HEK293 (cell line): ENCODE measurements around the gene IP6K2.
A peak's percentile ranks its signal among the peaks of the same experiment; 100 is the strongest.

Experiments used
- CTCF ChIA-PET: fragments of 350-600 bp; formaldehyde crosslinking; extraction: SDS; loops from one replicate; lab custom pipeline; 2021; ENCODE audit warnings: antibody characterized with exemption; lab: Yijun Ruan, JAX
- POLR2A ChIA-PET: fragments of 300-600 bp; formaldehyde crosslinking; extraction: SDS; loops from one replicate; lab custom pipeline; 2020; ENCODE audit warnings: antibody characterized with exemption, inconsistent platforms; lab: Yijun Ruan, JAX
- H3K27ac ChIP-seq: fragments of 200-500 bp; sonication (Bioruptor generic); 2 replicates; pipeline ENCODE4 v1.5.1; 2014; ENCODE audit warnings: low read depth, low read length, control low read depth, inconsistent platforms; ENCODE audit errors: extremely low read depth
- H3K36me3 ChIP-seq, 2 experiments: fragments of 200-500 bp in 1 of 2; sonication (Bioruptor generic) in 1 of 2; 1 replicate in 1 of 2; 2 replicates in 1 of 2; pipeline ENCODE4 v1.5.1; 2014 to 2017; ENCODE audit warnings: inconsistent platforms in 2 of 2, low read length in 2 of 2; ENCODE audit not compliant: control insufficient read depth in 2 of 2, insufficient read depth in 1 of 2
- H3K4me1 ChIP-seq: fragments of 200-500 bp; sonication (Bioruptor generic); 2 replicates; pipeline ENCODE4 v1.5.1; 2014; ENCODE audit warnings: mild to moderate bottlenecking, low read length, inconsistent platforms; ENCODE audit not compliant: control insufficient read depth, insufficient read depth
- H3K4me3 ChIP-seq: 2 replicates; pipeline ENCODE4 v1.5.1; 2011; ENCODE audit warnings: low read depth, mild to moderate bottlenecking, control low read depth, low read length, moderate library complexity
- H3K9me3 ChIP-seq: fragments of 200-500 bp; sonication (Bioruptor generic); 2 replicates; pipeline ENCODE4 v1.5.1; 2014; ENCODE audit warnings: low read depth, low read length, inconsistent platforms; ENCODE audit not compliant: control insufficient read depth, insufficient read depth
- GLIS1 ChIP-seq: fragments of 450-650 bp; formaldehyde crosslinking; IDR thresholded peaks from 2 replicates; pipeline ENCODE4 v1.5.1; 2016; ENCODE audit warnings: missing biosample characterization, missing genetic modification characterization
- HIC1 ChIP-seq: fragments of 450-650 bp; formaldehyde crosslinking; IDR thresholded peaks from 2 replicates; pipeline ENCODE4 v1.5.1; 2016; ENCODE audit warnings: missing biosample characterization, missing genetic modification characterization
- KLF7 ChIP-seq: fragments of 450-650 bp; formaldehyde crosslinking; IDR thresholded peaks from 2 replicates; pipeline ENCODE4 v1.5.1; 2016; ENCODE audit warnings: missing biosample characterization, missing genetic modification characterization, borderline replicate concordance
- KLF8 ChIP-seq: fragments of 450-650 bp; formaldehyde crosslinking; IDR thresholded peaks from 2 replicates; pipeline ENCODE4 v1.5.1; 2016; ENCODE audit warnings: missing biosample characterization, missing genetic modification characterization
- PATZ1 ChIP-seq: fragments of 450-650 bp; formaldehyde crosslinking; IDR thresholded peaks from 2 replicates; pipeline ENCODE4 v1.5.1; 2016; ENCODE audit warnings: missing biosample characterization, missing genetic modification characterization
- SP3 ChIP-seq: fragments of 450-650 bp; formaldehyde crosslinking; IDR thresholded peaks from 2 replicates; pipeline ENCODE4 v1.5.1; 2016; ENCODE audit warnings: missing biosample characterization, missing genetic modification characterization
- SP7 ChIP-seq: fragments of 450-650 bp; formaldehyde crosslinking; IDR thresholded peaks from 2 replicates; pipeline ENCODE4 v1.5.1; 2016; ENCODE audit warnings: missing biosample characterization, missing genetic modification characterization
- YY2 ChIP-seq: fragments of 450-650 bp; formaldehyde crosslinking; IDR thresholded peaks from 2 replicates; pipeline ENCODE4 v1.5.1; 2016; ENCODE audit warnings: missing biosample characterization, missing genetic modification characterization
- ZBTB48 ChIP-seq: fragments of 450-650 bp; formaldehyde crosslinking; IDR thresholded peaks from 2 replicates; pipeline ENCODE4 v1.5.1; 2016; ENCODE audit warnings: missing biosample characterization, missing genetic modification characterization
- ZBTB8A ChIP-seq: fragments of 450-650 bp; formaldehyde crosslinking; IDR thresholded peaks from 2 replicates; pipeline ENCODE4 v1.5.1; 2016; ENCODE audit warnings: missing biosample characterization, missing genetic modification characterization
- ZEB2 ChIP-seq: fragments of 450-650 bp; formaldehyde crosslinking; IDR thresholded peaks from 2 replicates; pipeline ENCODE4 v1.5.1; 2016; ENCODE audit warnings: missing biosample characterization, missing genetic modification characterization
- ZFHX2 ChIP-seq: fragments of 450-650 bp; formaldehyde crosslinking; conservative IDR thresholded peaks from 2 replicates; pipeline ENCODE4 v1.5.1; 2016; ENCODE audit warnings: missing biosample characterization, missing genetic modification characterization
- ZNF274 ChIP-seq, 2 experiments: fragments of 200-500 bp in 1 of 2; fragments of 450-650 bp in 1 of 2; sonication (Bioruptor generic) in 1 of 2; formaldehyde crosslinking in 1 of 2; IDR thresholded peaks; 2 replicates each; pipeline versions ENCODE4 v1.5.1 to v1.6.1; 2014 to 2016; ENCODE audit warnings: borderline replicate concordance in 1 of 2, inconsistent platforms in 1 of 2, low read length in 1 of 2, missing biosample characterization in 1 of 2, missing genetic modification characterization in 1 of 2
- ZNF324 ChIP-seq: fragments of 450-650 bp; formaldehyde crosslinking; IDR thresholded peaks from 2 replicates; pipeline ENCODE4 v1.5.1; 2016; ENCODE audit warnings: missing biosample characterization, missing genetic modification characterization
- ZNF335 ChIP-seq: fragments of 450-650 bp; formaldehyde crosslinking; conservative IDR thresholded peaks from 2 replicates; pipeline ENCODE4 v1.5.1; 2016; ENCODE audit warnings: missing biosample characterization, missing genetic modification characterization
- ZNF341 ChIP-seq: fragments of 450-650 bp; formaldehyde crosslinking; IDR thresholded peaks from 2 replicates; pipeline ENCODE4; 2016; ENCODE audit warnings: low read depth, missing biosample characterization, missing genetic modification characterization
- ZNF404 ChIP-seq: fragments of 450-650 bp; formaldehyde crosslinking; IDR thresholded peaks from 2 replicates; pipeline ENCODE4 v1.5.1; 2017; ENCODE audit warnings: missing biosample characterization, missing genetic modification characterization
- ZNF433 ChIP-seq: fragments of 450-650 bp; formaldehyde crosslinking; IDR thresholded peaks from 2 replicates; pipeline ENCODE4 v1.5.1; 2016; ENCODE audit warnings: missing biosample characterization, missing genetic modification characterization, low read depth
- ZNF501 ChIP-seq: fragments of 450-650 bp; formaldehyde crosslinking; IDR thresholded peaks from 2 replicates; pipeline ENCODE4 v1.5.1; 2016; ENCODE audit warnings: missing biosample characterization, missing genetic modification characterization
- ZNF558 ChIP-seq: fragments of 450-650 bp; formaldehyde crosslinking; IDR thresholded peaks from 2 replicates; pipeline ENCODE4 v1.5.1; 2016; ENCODE audit warnings: missing biosample characterization, missing genetic modification characterization
- ZNF623 ChIP-seq: fragments of 450-650 bp; formaldehyde crosslinking; IDR thresholded peaks from 2 replicates; pipeline ENCODE4 v1.5.1; 2016; ENCODE audit warnings: missing biosample characterization, missing genetic modification characterization
- ZNF660 ChIP-seq: fragments of 450-650 bp; IDR thresholded peaks from 2 replicates; pipeline ENCODE4 v1.5.1; 2018; ENCODE audit warnings: missing biosample characterization, mild to moderate bottlenecking, missing genetic modification characterization
- ZNF664 ChIP-seq: fragments of 450-650 bp; formaldehyde crosslinking; IDR thresholded peaks from 2 replicates; pipeline ENCODE4 v1.5.1; 2016; ENCODE audit warnings: missing biosample characterization, missing genetic modification characterization
- ZNF677 ChIP-seq: fragments of 450-650 bp; IDR thresholded peaks from 2 replicates; pipeline ENCODE4 v1.5.0; 2018; ENCODE audit warnings: missing biosample characterization, mild to moderate bottlenecking, missing genetic modification characterization, moderate library complexity
- ZNF704 ChIP-seq: fragments of 450-650 bp; formaldehyde crosslinking; IDR thresholded peaks from 2 replicates; pipeline ENCODE4 v1.5.1; 2016; ENCODE audit warnings: missing biosample characterization, missing genetic modification characterization
- ZNF843 ChIP-seq: fragments of 450-650 bp; formaldehyde crosslinking; IDR thresholded peaks from 2 replicates; pipeline ENCODE4 v1.5.1; 2016; ENCODE audit warnings: missing biosample characterization, missing genetic modification characterization

Gene IP6K2

GRCh38 chr3:48663489-48664312, 53.3 kb downstream of the IP6K2 start (continued):
- TF ChIP-seq ZNF677 (tag by site-specific recombination) (no peak), ZNF843 (peak; percentile 72; the same call in 1 of the 2 replicates), ZNF664 (tag by site-specific recombination) (no peak), ZNF660 (tag by site-specific recombination) (0 out of 2 replicates have a peak, but pooled peaks have one; percentile 11), ZNF404 (tag by site-specific recombination) (no peak), ZNF274 (IDR thresholded peaks at IDR 0.05; ENCODE audit: low read length) (no peak), ZNF274 (tag by site-specific recombination; IDR thresholded peaks at IDR 0.05; ENCODE audit: borderline replicate concordance) (no peak)
- TF ChIP-seq, all 188 proteins: peak for 62

GRCh38 chr3:48662753-48663488, 54.1 kb downstream of the IP6K2 start, which contains the start of gene CELSR3:
Gene CELSR3, minus strand, starts transcription at chr3:48662886. Its CDS starts 252 bp downstream, at chr3:48662634.
- Histone ChIP-seq H3K4me3 (peak within 1 kb of the TSS; percentile 60), H3K9me3 (no peaks in the 10 kb centered on the region), H3K4me1 (no peaks in the 10 kb centered on the region), H3K36me3 (no peaks in the 10 kb centered on the region; a peak in 1 of 3 replicates), H3K27ac (peak within 1 kb of the TSS; percentile 51; the same call in 1 of the 2 replicates)
- ChIA-PET CTCF (interaction anchor here (0.6 to 2.0 kb wide), 4 partner anchors 14 to 133 kb away, joined by 3 to 13 read pairs (median 4); partner anchors contain the start of gene SLC26A6), POLR2A (interaction anchor here (0.6 to 3.4 kb wide), 4 partner anchors 17 to 297 kb away, joined by 3 to 13 read pairs (median 6); partner anchors contain the start of genes NCKIPSD and SLC26A6)
- peak; percentile 68 for TF ChIP-seq ZBTB48 (tag by site-specific recombination)
- TF ChIP-seq ZBTB8A (tag by site-specific recombination), result peak; percentile 8
- peak; percentile 65 for TF ChIP-seq SP3
- TF ChIP-seq ZNF704, result no peak
- TF ChIP-seq ZNF335 (tag by site-specific recombination), result peak; percentile 52
- 0 out of 2 replicates have a peak, but pooled peaks have one; percentile 11 for TF ChIP-seq ZNF623 (tag by site-specific recombination)
- TF ChIP-seq ZNF341 (tag by site-specific recombination), result peak; percentile 75
- peak; percentile 90 for TF ChIP-seq YY2 (tag by site-specific recombination)
- TF ChIP-seq PATZ1 (tag by site-specific recombination), result peak; percentile 8; the same call in 1 of the 2 replicates
- TF ChIP-seq KLF8, result 0 out of 2 replicates have a peak, but pooled peaks have one; percentile 39
- TF ChIP-seq HIC1 (tag by site-specific recombination), result peak; percentile 82; the same call in 1 of the 2 replicates
- peak; percentile 28; the same call in 1 of the 2 replicates for TF ChIP-seq GLIS1
- TF ChIP-seq ZEB2 (tag by site-specific recombination), result peak; percentile 48
- 0 out of 2 replicates have a peak, but pooled peaks have one; percentile 14 for TF ChIP-seq ZFHX2 (tag by site-specific recombination)
- 0 out of 2 replicates have a peak, but pooled peaks have one; percentile 15 for TF ChIP-seq ZNF501
- no peak for TF ChIP-seq KLF7 (tag by site-specific recombination)
- no peak for TF ChIP-seq ZNF324 (tag by site-specific recombination)
- 0 out of 2 replicates have a peak, but pooled peaks have one; percentile 10 for TF ChIP-seq SP7
- TF ChIP-seq ZNF558 (tag by site-specific recombination), result no peak
- TF ChIP-seq ZNF404 (tag by site-specific recombination), result no peak
- TF ChIP-seq ZNF433 (tag by site-specific recombination), result 0 out of 2 replicates have a peak, but pooled peaks have one; percentile 26
